ENCODE measurements around the gene MYCN.

MYCN gene

DNA sequence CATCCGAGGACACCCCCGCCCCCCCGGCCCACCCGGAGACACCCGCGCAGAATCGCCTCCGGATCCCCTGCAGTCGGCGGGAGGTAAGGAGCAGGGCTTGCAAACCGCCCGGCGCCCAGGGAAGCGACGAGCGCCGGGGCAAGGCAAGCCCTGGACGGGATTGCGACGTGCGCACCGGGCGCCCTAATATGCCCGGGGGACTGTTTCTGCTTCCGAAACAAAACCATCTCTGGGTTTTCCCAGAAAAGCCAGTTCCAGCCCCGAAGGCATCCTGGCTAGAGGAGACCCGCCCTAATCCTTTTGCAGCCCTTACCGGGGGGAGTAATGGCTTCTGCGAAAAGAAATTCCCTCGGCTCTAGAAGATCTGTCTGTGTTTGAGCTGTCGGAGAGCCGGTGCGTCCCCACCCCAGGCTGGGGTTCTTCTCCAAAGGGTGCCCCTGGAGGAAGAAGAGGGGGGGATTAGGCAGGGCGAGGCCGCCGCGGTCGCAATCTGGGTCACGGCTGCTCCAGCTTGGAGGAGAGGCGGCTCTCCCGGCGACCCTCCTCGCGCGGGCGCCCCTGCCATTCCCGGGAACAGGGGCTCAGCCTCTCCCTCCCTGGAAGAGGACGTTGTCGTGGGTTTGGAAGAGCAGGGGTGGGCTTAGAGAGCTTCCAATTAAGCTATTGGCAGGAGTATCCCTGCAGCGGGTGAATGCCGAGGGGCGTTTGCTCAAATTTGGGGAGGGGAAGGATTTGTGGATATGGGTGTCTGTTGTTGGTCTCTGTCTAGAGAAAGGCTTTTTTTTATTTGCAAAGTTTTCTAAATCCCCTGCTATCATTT, 521 bp downstream of the MYCN start:
- no peak overlapping the region for H3K4me3 ChIP-seq (replicated peaks in 1 of 2; ENCODE audit: low read depth in 2 of 2, low read length in 2 of 2)
- TF ChIP-seq, protein P1, sequence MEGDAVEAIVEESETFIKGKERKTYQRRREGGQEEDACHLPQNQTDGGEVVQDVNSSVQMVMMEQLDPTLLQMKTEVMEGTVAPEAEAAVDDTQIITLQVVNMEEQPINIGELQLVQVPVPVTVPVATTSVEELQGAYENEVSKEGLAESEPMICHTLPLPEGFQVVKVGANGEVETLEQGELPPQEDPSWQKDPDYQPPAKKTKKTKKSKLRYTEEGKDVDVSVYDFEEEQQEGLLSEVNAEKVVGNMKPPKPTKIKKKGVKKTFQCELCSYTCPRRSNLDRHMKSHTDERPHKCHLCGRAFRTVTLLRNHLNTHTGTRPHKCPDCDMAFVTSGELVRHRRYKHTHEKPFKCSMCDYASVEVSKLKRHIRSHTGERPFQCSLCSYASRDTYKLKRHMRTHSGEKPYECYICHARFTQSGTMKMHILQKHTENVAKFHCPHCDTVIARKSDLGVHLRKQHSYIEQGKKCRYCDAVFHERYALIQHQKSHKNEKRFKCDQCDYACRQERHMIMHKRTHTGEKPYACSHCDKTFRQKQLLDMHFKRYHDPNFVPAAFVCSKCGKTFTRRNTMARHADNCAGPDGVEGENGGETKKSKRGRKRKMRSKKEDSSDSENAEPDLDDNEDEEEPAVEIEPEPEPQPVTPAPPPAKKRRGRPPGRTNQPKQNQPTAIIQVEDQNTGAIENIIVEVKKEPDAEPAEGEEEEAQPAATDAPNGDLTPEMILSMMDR (IDR thresholded peaks at IDR 0.05; ENCODE audit: low read depth, low read length), result no peak
- DNase-seq (ENCODE audit: low read depth in 2 of 2), result peak in 1 of 2 donors; percentile 3

DNA sequence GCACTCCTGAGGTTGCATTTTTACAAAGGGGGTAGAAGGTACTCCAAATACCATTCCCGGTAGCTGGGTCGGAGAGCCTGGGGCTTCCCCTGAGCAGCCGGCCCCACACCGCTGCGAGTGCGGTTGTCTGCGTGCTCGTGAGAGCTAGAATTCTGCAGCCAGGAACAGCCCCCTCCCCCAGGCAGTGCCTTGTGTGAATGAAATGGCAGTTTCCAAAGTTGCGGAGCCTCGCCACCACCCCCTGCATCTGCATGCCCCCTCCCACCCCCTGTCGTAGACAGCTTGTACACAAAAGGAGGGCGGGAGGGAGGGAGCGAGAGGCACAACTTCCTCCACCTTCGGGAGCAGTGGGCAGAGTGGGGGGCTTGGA, 1.1 kb downstream of the MYCN start:
- no peak overlapping the region for H3K4me3 ChIP-seq (replicated peaks in 1 of 2; ENCODE audit: low read depth in 2 of 2, low read length in 2 of 2)
- no peak for DNase-seq (ENCODE audit: low read depth in 2 of 2)
- TF ChIP-seq, protein P1 (IDR thresholded peaks at IDR 0.05; ENCODE audit: low read depth, low read length), result no peak

DNA sequence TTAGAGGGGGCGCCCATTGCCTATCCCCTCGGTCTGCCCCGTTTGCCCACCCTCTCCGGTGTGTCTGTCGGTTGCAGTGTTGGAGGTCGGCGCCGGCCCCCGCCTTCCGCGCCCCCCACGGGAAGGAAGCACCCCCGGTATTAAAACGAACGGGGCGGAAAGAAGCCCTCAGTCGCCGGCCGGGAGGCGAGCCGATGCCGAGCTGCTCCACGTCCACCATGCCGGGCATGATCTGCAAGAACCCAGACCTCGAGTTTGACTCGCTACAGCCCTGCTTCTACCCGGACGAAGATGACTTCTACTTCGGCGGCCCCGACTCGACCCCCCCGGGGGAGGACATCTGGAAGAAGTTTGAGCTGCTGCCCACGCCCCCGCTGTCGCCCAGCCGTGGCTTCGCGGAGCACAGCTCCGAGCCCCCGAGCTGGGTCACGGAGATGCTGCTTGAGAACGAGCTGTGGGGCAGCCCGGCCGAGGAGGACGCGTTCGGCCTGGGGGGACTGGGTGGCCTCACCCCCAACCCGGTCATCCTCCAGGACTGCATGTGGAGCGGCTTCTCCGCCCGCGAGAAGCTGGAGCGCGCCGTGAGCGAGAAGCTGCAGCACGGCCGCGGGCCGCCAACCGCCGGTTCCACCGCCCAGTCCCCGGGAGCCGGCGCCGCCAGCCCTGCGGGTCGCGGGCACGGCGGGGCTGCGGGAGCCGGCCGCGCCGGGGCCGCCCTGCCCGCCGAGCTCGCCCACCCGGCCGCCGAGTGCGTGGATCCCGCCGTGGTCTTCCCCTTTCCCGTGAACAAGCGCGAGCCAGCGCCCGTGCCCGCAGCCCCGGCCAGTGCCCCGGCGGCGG, 1.7 kb downstream of the MYCN start:
- TF ChIP-seq, protein P1 (IDR thresholded peaks at IDR 0.05; ENCODE audit: low read depth, low read length), result no peak
- DNase-seq (ENCODE audit: low read depth in 2 of 2), result no peak
- peak overlapping the region in 1 of 2 donors; percentile 16 for H3K4me3 ChIP-seq (replicated peaks in 1 of 2; ENCODE audit: low read depth in 2 of 2, low read length in 2 of 2)

DNA sequence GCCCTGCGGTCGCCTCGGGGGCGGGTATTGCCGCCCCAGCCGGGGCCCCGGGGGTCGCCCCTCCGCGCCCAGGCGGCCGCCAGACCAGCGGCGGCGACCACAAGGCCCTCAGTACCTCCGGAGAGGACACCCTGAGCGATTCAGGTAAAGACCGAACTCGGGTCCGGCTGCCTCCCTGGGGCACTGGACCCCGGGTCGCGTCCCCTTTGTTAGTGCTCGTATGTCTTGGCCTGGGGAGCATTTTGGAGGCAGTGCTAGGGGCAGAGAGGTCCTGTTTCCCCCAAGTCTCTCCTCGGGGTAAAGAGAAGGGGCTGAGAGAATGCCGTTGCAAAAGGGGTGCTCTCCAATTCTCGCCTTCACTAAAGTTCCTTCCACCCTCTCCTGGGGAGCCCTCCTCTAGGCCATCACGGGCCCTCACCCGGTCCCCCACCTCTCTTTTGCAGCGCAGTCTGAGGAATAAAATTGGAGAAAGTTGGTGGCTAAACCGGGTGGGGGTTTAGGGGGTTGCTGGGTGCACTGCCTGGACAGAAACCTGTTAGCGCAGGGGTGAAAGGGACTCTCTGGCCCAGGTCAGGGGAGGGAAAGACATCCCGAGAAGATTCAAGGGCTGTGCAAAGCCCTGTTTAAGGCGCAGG, 2.5 kb downstream of the MYCN start:
- H3K4me3 ChIP-seq (replicated peaks in 1 of 2; ENCODE audit: low read depth in 2 of 2, low read length in 2 of 2), result no peak overlapping the region
- TF ChIP-seq, protein P1 (IDR thresholded peaks at IDR 0.05; ENCODE audit: low read depth, low read length), result no peak
- DNase-seq (ENCODE audit: low read depth in 2 of 2), result no peak

DNA sequence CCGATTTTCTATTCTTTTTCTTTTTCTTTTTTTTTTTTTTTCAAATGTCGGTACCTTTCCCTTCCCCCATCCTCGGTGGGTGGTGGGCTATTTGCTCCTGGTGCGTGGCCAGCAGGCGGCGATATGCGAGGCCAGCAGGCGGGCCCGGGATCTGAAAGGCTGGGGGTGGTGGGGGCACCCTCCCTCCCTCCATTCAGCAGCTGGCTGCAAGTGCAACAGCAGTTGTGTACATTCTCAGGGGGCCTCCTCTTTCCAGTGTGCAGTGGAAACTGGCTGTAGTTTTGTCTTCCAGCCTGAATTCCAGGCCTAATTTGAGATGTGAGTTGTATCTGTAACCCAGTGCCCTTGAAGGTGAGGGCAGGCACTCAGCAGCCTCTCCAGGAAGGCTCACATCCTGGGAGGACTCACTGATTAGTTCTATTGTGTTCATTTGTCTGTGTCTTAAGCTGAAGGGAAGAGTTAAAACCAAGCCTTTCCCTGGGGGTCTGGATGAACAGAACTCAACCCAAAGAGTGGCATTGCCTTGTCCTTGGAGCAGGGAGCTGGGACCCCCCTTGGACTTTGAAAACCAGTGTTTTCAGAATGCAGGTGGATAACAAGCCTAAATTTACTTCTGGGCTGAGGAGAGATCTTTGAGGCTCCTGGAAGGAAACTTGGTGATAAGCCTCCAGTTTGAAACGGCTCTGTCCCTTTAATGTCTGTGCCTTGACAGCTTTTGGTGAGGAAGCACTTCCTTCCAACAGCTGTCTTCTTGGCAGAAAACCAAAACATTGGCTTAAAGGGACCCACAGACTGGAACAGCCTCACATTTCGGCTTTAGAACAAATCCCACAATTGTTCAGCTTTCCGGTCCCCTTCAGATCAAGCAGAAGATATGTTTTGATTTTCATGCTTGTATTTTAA, 3.3 kb downstream of the MYCN start:
- TF ChIP-seq, protein P1 (IDR thresholded peaks at IDR 0.05; ENCODE audit: low read depth, low read length), result no peak
- H3K4me3 ChIP-seq (replicated peaks in 1 of 2; ENCODE audit: low read depth in 2 of 2, low read length in 2 of 2), result no peak overlapping the region
- peak; percentile 26 to 29 for DNase-seq (ENCODE audit: low read depth in 2 of 2)

All from cardiac fibroblast (primary cell).